DND-41 (cell line): Measurements from ENCODE around the gene TSPAN5.

Experiments
- ATAC-seq: fragments of 200-7000 bp; cut with Tn5 transposase; 3 replicates; pipeline ENCODE4 v1.9.1; 2021; ENCODE audit warnings: low read depth; ENCODE audit not compliant: insufficient read depth
- DNase-seq: peaks from one replicate; pipeline ENCODE4 v3.0.0-alpha.2; 2020
- H2AFZ ChIP-seq: 2 replicates; pipeline ENCODE4 v1.6.0; 2012; ENCODE audit warnings: low read depth, low read length
- H3K27ac ChIP-seq: 2 replicates; pipeline ENCODE4 v1.5.1; 2012; ENCODE audit warnings: low read length, inconsistent platforms
- H3K27me3 ChIP-seq: fragments of 200-600 bp; sonication (generic); 2 replicates; pipeline ENCODE4 v1.6.0; 2012; ENCODE audit warnings: low read length, mild to moderate bottlenecking, inconsistent platforms; ENCODE audit not compliant: insufficient read depth, poor library complexity
- H3K36me3 ChIP-seq: 2 replicates; pipeline ENCODE4 v1.5.1; 2012; ENCODE audit warnings: low read length, inconsistent platforms; ENCODE audit not compliant: insufficient read depth
- H3K4me1 ChIP-seq: 2 replicates; pipeline ENCODE4 v1.5.1; 2012; ENCODE audit warnings: mild to moderate bottlenecking, low read length; ENCODE audit not compliant: insufficient read depth
- H3K4me2 ChIP-seq: 2 replicates; pipeline ENCODE4 v1.6.0; 2012; ENCODE audit warnings: mild to moderate bottlenecking, moderate library complexity, low read length, inconsistent platforms; ENCODE audit not compliant: insufficient read depth
- H3K4me3 ChIP-seq, 2 experiments: fragments of 200-600 bp in 1 of 2; shearing (Covaris generic) in 1 of 2; 2 replicates each; pipeline ENCODE4 v1.5.1; 2012 to 2016; ENCODE audit warnings: inconsistent platforms in 2 of 2, low read length in 2 of 2, mild to moderate bottlenecking in 2 of 2, low read depth in 1 of 2, moderate library complexity in 1 of 2
- H3K79me2 ChIP-seq: 2 replicates; pipeline ENCODE4 v1.6.0; 2012; ENCODE audit warnings: low read length, inconsistent platforms; ENCODE audit not compliant: insufficient read depth
- H3K9ac ChIP-seq: 2 replicates; pipeline ENCODE4 v1.6.0; 2012; ENCODE audit warnings: low read depth, mild to moderate bottlenecking, inconsistent platforms, low read length, moderate library complexity
- H3K9me3 ChIP-seq: 2 replicates; pipeline ENCODE4 v1.5.1; 2012; ENCODE audit warnings: low read length, moderate library complexity, mild to moderate bottlenecking, inconsistent platforms; ENCODE audit not compliant: insufficient read depth, severe bottlenecking
- H4K20me1 ChIP-seq: 2 replicates; pipeline ENCODE4 v1.6.0; 2012; ENCODE audit warnings: low read length; ENCODE audit not compliant: insufficient read depth
- CTCF ChIP-seq: IDR thresholded peaks from 2 replicates; pipeline ENCODE4 v1.5.1; 2012; ENCODE audit warnings: borderline replicate concordance, low read length, moderate library complexity, mild to moderate bottlenecking; ENCODE audit not compliant: poor library complexity, severe bottlenecking; ENCODE audit errors: extremely low read depth
- EZH2 ChIP-seq: IDR thresholded peaks from 3 replicates; pipeline ENCODE4 v1.6.1; 2012; ENCODE audit warnings: borderline replicate concordance, low read depth, mild to moderate bottlenecking, moderate library complexity, low read length, inconsistent platforms; ENCODE audit not compliant: severe bottlenecking

The TSPAN5 gene

GRCh38 chr4:98664959-98665358 lies 6.5 kb upstream of the TSPAN5 start:
- no peak overlapping the region for H3K4me2 ChIP-seq
- DNase-seq, result peak; percentile 50
- H3K79me2 ChIP-seq, result no peaks in the 10 kb centered on the region
- ATAC-seq, result no peak
- no peak overlapping the region for H3K27ac ChIP-seq
- no peak overlapping the region for H3K9ac ChIP-seq
- no peaks in the 10 kb centered on the region for H3K27me3 ChIP-seq
- H2AFZ ChIP-seq, result no peak overlapping the region
- H3K4me1 ChIP-seq, result no peaks in the 10 kb centered on the region; the same call in 1 of the 2 replicates
- H3K9me3 ChIP-seq, result peaks cover 26% of the 10 kb centered on the region
- 0 out of 4 replicates have a peak overlapping the region, but pooled peaks of 1 of the 2 experiments have one; percentile 21 for H3K4me3 ChIP-seq
- 0 out of 2 replicates have a peak, but pooled peaks cover 5% of the 10 kb centered on the region for H3K36me3 ChIP-seq
- TF ChIP-seq CTCF (no peak), EZH2 (no peak)
- no peaks in the 10 kb centered on the region for H4K20me1 ChIP-seq

GRCh38 chr4:98663226-98664006 lies 5.0 kb upstream of the TSPAN5 start:
- H3K79me2 ChIP-seq, result no peaks in the 10 kb centered on the region
- H4K20me1 ChIP-seq, result no peaks in the 10 kb centered on the region
- no peak overlapping the region for H3K4me2 ChIP-seq
- peak; percentile 48; the same call in 1 of the 3 replicates for ATAC-seq
- 0 out of 2 replicates have a peak, but pooled peaks cover 5% of the 10 kb centered on the region for H3K36me3 ChIP-seq
- H2AFZ ChIP-seq, result peak overlapping the region; percentile 7; the same call in 1 of the 2 replicates
- peaks cover 31% of the 10 kb centered on the region for H3K9me3 ChIP-seq
- no peaks in the 10 kb centered on the region for H3K27me3 ChIP-seq
- no peak for TF ChIP-seq EZH2
- no peak for TF ChIP-seq CTCF
- no peak for DNase-seq
- no peak overlapping the region for H3K27ac ChIP-seq
- no peak overlapping the region for H3K4me3 ChIP-seq
- no peaks in the 10 kb centered on the region; the same call in 1 of the 2 replicates for H3K4me1 ChIP-seq
- H3K9ac ChIP-seq, result no peak overlapping the region

GRCh38 chr4:98662626-98663225 lies 4.3 kb upstream of the TSPAN5 start:
- ATAC-seq (no peak), DNase-seq (no peak)
- Histone ChIP-seq H3K79me2 (no peaks in the 10 kb centered on the region), H3K9ac (no peak overlapping the region), H2AFZ (no peak overlapping the region), H3K9me3 (peaks cover 35% of the 10 kb centered on the region), H3K4me3 (no peak overlapping the region), H3K36me3 (0 out of 2 replicates have a peak, but pooled peaks cover 5% of the 10 kb centered on the region), H3K27me3 (no peaks in the 10 kb centered on the region), H3K4me1 (no peaks in the 10 kb centered on the region; the same call in 1 of the 2 replicates), H3K4me2 (no peak overlapping the region), H3K27ac (no peak overlapping the region), H4K20me1 (no peaks in the 10 kb centered on the region)
- TF ChIP-seq EZH2, result no peak
- TF ChIP-seq CTCF, result no peak
